Esophagus muscularis mucosa (tissue), 4 donors: ENCODE results near the gene CCNQ.

Experiments
- EP300 ChIP-seq: sonication (generic); formaldehyde crosslinking; IDR thresholded peaks from one replicate; pipeline ENCODE4 v1.6.1; 2017; ENCODE audit warnings: antibody characterized with exemption
- POLR2A ChIP-seq: fragments of 450-650 bp; IDR thresholded peaks from one replicate; pipeline ENCODE4 v1.6.1; 2017; ENCODE audit warnings: antibody characterized with exemption, moderate library complexity, mild to moderate bottlenecking, low read depth
- POLR2AphosphoS5 ChIP-seq, 2 donors: sonication (generic); formaldehyde crosslinking; IDR thresholded peaks; one replicate each; pipeline ENCODE4 v1.6.1; 2017; ENCODE audit warnings: antibody characterized with exemption in 2 of 2
- TF ChIP-seq, protein P1 (sequence below), 3 experiments: fragments of 200-600 bp in 2 of 3; fragments of 450-650 bp in 1 of 3; sonication (generic) in 2 of 3; IDR thresholded peaks; one replicate each; pipeline ENCODE4 v1.5.1; 2017 to 2019; ENCODE audit warnings: antibody characterized with exemption in 3 of 3, mild to moderate bottlenecking in 2 of 3, moderate library complexity in 1 of 3

DNA sequence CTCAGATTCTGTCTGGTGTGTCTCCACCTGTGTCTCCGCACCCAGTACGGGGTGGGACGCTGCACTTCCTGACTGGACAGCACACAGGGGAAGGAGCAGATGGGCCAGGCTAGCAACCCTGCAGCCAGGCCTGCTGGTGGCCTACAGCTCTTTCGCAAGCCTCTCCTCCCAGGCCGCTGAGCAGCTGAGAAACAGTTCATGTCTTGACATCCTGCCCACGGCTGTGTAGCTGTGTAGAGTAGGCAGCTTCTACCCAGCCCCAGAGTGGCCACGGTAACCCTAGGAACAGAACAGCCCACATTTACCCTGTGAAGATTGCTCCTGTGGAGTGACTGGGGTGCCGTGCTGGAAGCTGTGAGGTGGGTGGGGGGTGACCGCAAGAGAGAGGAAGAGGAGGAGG, 38.9 kb downstream of the CCNQ start:
- TF ChIP-seq, protein P1, sequence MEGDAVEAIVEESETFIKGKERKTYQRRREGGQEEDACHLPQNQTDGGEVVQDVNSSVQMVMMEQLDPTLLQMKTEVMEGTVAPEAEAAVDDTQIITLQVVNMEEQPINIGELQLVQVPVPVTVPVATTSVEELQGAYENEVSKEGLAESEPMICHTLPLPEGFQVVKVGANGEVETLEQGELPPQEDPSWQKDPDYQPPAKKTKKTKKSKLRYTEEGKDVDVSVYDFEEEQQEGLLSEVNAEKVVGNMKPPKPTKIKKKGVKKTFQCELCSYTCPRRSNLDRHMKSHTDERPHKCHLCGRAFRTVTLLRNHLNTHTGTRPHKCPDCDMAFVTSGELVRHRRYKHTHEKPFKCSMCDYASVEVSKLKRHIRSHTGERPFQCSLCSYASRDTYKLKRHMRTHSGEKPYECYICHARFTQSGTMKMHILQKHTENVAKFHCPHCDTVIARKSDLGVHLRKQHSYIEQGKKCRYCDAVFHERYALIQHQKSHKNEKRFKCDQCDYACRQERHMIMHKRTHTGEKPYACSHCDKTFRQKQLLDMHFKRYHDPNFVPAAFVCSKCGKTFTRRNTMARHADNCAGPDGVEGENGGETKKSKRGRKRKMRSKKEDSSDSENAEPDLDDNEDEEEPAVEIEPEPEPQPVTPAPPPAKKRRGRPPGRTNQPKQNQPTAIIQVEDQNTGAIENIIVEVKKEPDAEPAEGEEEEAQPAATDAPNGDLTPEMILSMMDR (IDR thresholded peaks at IDR 0.05): no peak
- TF ChIP-seq POLR2AphosphoS5 (IDR thresholded peaks at IDR 0.05) (no peak), POLR2A (no peak), EP300 (no peak)
